ENCODE results near the gene CNTN5. TPM values are rescaled to one million over a fixed set of nuclear protein-coding genes. Genes with fewer than 3 reads are reported as not detected.

CNTN5 gene
- total RNA-seq, 1 experiment from 2014 or later: not detected

DNA sequence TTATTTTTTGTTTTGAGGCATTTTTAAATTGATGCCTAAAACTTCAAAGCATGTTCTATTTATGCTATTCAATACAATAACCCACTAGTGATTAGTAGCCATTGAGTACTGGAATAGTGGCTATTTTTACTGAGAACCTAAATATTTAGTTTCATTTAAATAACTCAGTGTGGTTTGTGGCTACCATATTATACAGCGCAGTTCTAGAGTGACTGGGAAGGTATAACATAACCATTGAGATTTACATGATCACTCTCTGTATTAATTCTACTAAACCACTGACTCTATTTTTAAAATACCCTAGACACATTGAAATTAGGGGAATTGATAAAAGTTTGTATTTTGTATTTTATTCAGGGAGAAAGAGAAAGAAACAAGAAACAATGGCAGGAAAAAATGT is 441.2 kb downstream of the CNTN5 start:
- no peaks in the 10 kb centered on the region for H3K4me1 ChIP-seq (ENCODE audit: low read length)
- no peak overlapping the region for H3K4me2 ChIP-seq (ENCODE audit: low read depth, low read length, poor library complexity, severe bottlenecking)
- H3K27me3 ChIP-seq (ENCODE audit: low read length): no peaks in the 10 kb centered on the region
- H3K9me2 ChIP-seq (replicated peaks; ENCODE audit: insufficient read depth, low read length): no peaks in the 10 kb centered on the region
- no peak for DNase-seq
- no peak overlapping the region for H2AFZ ChIP-seq (ENCODE audit: low read length)
- no peaks in the 10 kb centered on the region for H4K20me1 ChIP-seq (ENCODE audit: insufficient read depth, low read depth, low read length)
- H3K79me2 ChIP-seq (ENCODE audit: low read length): no peaks in the 10 kb centered on the region
- H3K27ac ChIP-seq (ENCODE audit: low read length): no peak overlapping the region
- H3K9me3 ChIP-seq (ENCODE audit: low read length): peaks cover 61% of the 10 kb centered on the region
- H3K9ac ChIP-seq (ENCODE audit: low read length): no peak overlapping the region
- H3K36me3 ChIP-seq (ENCODE audit: insufficient read depth, low read length): no peaks in the 10 kb centered on the region
- no peak overlapping the region for H3K4me3 ChIP-seq (ENCODE audit: low read length)

DNA sequence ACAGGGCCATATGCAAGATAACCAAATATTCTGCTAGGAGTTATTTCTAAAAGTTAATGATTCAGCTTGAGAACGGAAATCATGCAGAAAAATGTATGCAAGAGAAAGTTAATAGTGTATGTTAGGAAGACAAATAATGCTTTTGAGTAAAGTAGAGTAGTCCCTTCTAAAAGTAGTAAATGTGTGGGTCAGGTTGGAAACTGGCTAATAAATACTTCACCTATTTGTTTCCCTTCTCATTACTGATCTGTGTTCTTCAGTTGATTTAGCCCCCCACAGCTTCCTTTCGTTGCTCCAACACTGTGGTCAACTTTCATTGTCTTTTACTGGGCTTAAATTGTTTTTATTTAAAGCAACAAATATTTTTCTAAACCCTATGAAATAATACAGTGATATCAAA is 444.2 kb downstream of the CNTN5 start:
- Histone ChIP-seq H3K4me2 (ENCODE audit: low read depth, low read length, poor library complexity, severe bottlenecking) (no peak overlapping the region), H2AFZ (ENCODE audit: low read length) (no peak overlapping the region), H3K4me3 (ENCODE audit: low read length) (no peak overlapping the region), H3K27ac (ENCODE audit: low read length) (no peak overlapping the region), H3K79me2 (ENCODE audit: low read length) (no peaks in the 10 kb centered on the region), H4K20me1 (ENCODE audit: insufficient read depth, low read depth, low read length) (no peaks in the 10 kb centered on the region), H3K9ac (ENCODE audit: low read length) (no peak overlapping the region), H3K27me3 (ENCODE audit: low read length) (no peaks in the 10 kb centered on the region), H3K36me3 (ENCODE audit: insufficient read depth, low read length) (no peaks in the 10 kb centered on the region), H3K4me1 (ENCODE audit: low read length) (no peaks in the 10 kb centered on the region), H3K9me2 (replicated peaks; ENCODE audit: insufficient read depth, low read length) (no peaks in the 10 kb centered on the region), H3K9me3 (ENCODE audit: low read length) (peaks cover 55% of the 10 kb centered on the region)
- no peak for DNase-seq

DNA sequence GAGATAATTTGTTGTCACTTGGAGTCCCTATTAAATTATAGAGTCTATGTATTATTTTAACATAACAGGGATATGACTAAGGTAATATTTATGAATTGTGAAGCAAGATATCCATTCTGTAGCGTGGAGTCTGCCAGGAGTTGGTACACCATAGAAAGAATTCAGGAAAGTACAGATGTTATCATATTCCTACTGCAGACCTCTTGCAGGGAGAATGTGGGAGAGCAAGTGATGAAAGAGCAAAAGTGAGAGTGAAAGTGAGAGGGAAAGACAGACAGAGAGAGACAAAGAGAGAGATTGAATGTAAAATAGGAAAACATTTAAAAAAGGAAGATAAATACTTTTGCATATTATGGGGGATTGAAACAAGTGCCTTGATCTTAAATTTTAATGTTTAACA is 468.8 kb downstream of the CNTN5 start:
- Histone ChIP-seq H3K4me2 (ENCODE audit: low read depth, low read length, poor library complexity, severe bottlenecking) (no peak overlapping the region), H3K4me3 (ENCODE audit: low read length) (no peak overlapping the region), H3K27ac (ENCODE audit: low read length) (no peak overlapping the region), H3K9me3 (ENCODE audit: low read length) (peaks cover 65% of the 10 kb centered on the region), H2AFZ (ENCODE audit: low read length) (no peak overlapping the region), H3K4me1 (ENCODE audit: low read length) (no peaks in the 10 kb centered on the region), H3K27me3 (ENCODE audit: low read length) (no peaks in the 10 kb centered on the region), H4K20me1 (ENCODE audit: insufficient read depth, low read depth, low read length) (no peaks in the 10 kb centered on the region), H3K9ac (ENCODE audit: low read length) (no peak overlapping the region), H3K79me2 (ENCODE audit: low read length) (no peaks in the 10 kb centered on the region), H3K36me3 (ENCODE audit: insufficient read depth, low read length) (no peaks in the 10 kb centered on the region), H3K9me2 (replicated peaks; ENCODE audit: insufficient read depth, low read length) (no peaks in the 10 kb centered on the region)
- DNase-seq: no peak

DNA sequence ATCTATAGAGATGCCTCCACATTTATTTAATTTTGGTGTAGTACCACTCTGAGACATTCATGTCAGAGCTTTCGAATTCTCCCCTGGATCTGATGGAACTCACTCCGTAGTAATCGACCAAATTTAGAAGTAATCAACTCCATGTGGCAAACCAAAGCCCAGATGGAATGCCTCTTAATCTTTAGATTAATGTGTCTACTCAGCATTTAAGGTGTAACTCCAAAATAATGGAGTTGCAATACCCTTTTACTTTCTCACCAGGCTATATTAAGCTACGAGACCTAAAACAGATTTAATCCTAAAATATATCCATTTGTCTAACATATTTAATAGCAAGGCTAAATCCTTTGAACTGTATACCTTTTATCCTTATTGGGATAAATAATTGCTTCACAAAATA is 473.3 kb downstream of the CNTN5 start:
- Histone ChIP-seq H3K27me3 (ENCODE audit: low read length) (no peaks in the 10 kb centered on the region), H3K9me3 (ENCODE audit: low read length) (peaks cover 68% of the 10 kb centered on the region), H3K4me1 (ENCODE audit: low read length) (no peaks in the 10 kb centered on the region), H3K9ac (ENCODE audit: low read length) (no peak overlapping the region), H3K9me2 (replicated peaks; ENCODE audit: insufficient read depth, low read length) (no peaks in the 10 kb centered on the region), H3K36me3 (ENCODE audit: insufficient read depth, low read length) (no peaks in the 10 kb centered on the region), H3K4me3 (ENCODE audit: low read length) (no peak overlapping the region), H2AFZ (ENCODE audit: low read length) (no peak overlapping the region), H3K27ac (ENCODE audit: low read length) (no peak overlapping the region), H3K79me2 (ENCODE audit: low read length) (no peaks in the 10 kb centered on the region), H3K4me2 (ENCODE audit: low read depth, low read length, poor library complexity, severe bottlenecking) (no peak overlapping the region), H4K20me1 (ENCODE audit: insufficient read depth, low read depth, low read length) (no peaks in the 10 kb centered on the region)
- DNase-seq: no peak

DNA sequence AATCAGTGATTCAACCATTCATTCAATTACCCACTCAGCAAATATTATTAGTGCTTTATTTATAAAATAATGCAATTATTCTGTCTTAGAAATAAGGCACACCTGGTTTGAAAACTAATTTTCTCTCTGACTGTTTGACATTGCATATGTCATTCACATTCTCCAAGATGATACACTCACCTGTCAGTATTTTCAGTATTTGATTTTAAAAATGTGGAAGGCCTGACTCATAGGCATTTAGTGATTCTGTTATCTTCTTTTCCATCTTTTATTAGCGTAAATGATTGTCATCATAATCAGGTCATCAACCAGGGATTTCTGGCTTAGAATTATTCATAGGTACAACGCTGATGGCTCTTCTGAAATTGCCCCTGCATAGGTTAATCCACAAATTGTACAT is 480.9 kb downstream of the CNTN5 start:
- H3K9me3 ChIP-seq (ENCODE audit: low read length): peaks cover 84% of the 10 kb centered on the region

DNA sequence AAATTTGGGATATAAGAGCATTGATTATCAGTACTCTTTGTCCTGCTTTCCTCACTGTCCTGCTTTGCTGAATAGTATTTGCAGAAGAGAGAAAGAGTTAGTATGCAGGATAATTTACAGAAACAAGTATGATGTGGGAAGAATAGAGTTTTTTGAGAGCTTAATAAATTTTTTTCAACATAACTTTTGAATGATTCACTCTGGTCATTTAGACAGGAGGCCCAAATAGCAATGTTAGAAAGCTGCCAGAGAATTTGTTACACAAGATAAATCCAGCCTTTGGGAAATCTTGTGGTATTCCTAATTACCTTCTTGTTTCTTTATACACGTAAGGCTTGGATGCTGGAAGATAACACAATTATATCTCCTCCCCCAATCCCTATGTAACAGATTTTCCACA is 484.6 kb downstream of the CNTN5 start:
- no peaks in the 10 kb centered on the region for H3K9me2 ChIP-seq (replicated peaks; ENCODE audit: insufficient read depth, low read length)
- H3K9me3 ChIP-seq (ENCODE audit: low read length): peaks cover 65% of the 10 kb centered on the region
- H3K79me2 ChIP-seq (ENCODE audit: low read length): no peaks in the 10 kb centered on the region
- H3K4me3 ChIP-seq (ENCODE audit: low read length): no peak overlapping the region
- no peak overlapping the region for H3K9ac ChIP-seq (ENCODE audit: low read length)
- H2AFZ ChIP-seq (ENCODE audit: low read length): no peak overlapping the region
- H4K20me1 ChIP-seq (ENCODE audit: insufficient read depth, low read depth, low read length): no peaks in the 10 kb centered on the region
- H3K36me3 ChIP-seq (ENCODE audit: insufficient read depth, low read length): no peaks in the 10 kb centered on the region
- no peak for DNase-seq
- H3K27me3 ChIP-seq (ENCODE audit: low read length): no peaks in the 10 kb centered on the region
- H3K4me2 ChIP-seq (ENCODE audit: low read depth, low read length, poor library complexity, severe bottlenecking): no peak overlapping the region
- no peaks in the 10 kb centered on the region for H3K4me1 ChIP-seq (ENCODE audit: low read length)
- no peak overlapping the region for H3K27ac ChIP-seq (ENCODE audit: low read length)

More for the DNA sequence above, 480.9 kb downstream of the CNTN5 start:
- H3K9me2 ChIP-seq (replicated peaks; ENCODE audit: insufficient read depth, low read length): no peaks in the 10 kb centered on the region
- H2AFZ ChIP-seq (ENCODE audit: low read length): no peak overlapping the region
- no peak overlapping the region for H3K4me2 ChIP-seq (ENCODE audit: low read depth, low read length, poor library complexity, severe bottlenecking)
- no peak overlapping the region for H3K27ac ChIP-seq (ENCODE audit: low read length)
- H3K27me3 ChIP-seq (ENCODE audit: low read length): no peaks in the 10 kb centered on the region
- H3K4me3 ChIP-seq (ENCODE audit: low read length): no peak overlapping the region
- no peak overlapping the region for H3K9ac ChIP-seq (ENCODE audit: low read length)
- no peaks in the 10 kb centered on the region for H3K79me2 ChIP-seq (ENCODE audit: low read length)
- H3K36me3 ChIP-seq (ENCODE audit: insufficient read depth, low read length): no peaks in the 10 kb centered on the region
- no peaks in the 10 kb centered on the region for H3K4me1 ChIP-seq (ENCODE audit: low read length)
- no peaks in the 10 kb centered on the region for H4K20me1 ChIP-seq (ENCODE audit: insufficient read depth, low read depth, low read length)
- no peak for DNase-seq

DNA sequence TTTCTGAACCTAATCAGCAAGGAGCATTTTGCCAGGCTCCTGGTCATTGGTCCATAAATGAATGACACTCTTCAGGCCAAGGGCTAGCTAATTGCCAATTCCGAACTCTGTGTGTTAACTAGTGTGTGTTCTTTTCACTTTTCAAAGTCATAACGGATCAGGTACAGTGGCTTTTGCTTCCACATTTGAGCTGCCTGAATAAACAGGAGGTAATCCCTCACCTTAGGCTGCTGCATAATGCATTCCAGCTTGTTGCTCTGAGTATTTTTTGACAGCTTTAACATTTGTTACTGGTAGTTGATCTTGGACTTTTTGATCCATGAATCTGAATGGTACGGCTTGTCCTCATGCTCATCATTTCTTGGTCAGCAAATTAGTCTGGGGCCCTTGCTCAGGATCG is 485.1 kb downstream of the CNTN5 start:
- Histone ChIP-seq H3K36me3 (ENCODE audit: insufficient read depth, low read length) (no peaks in the 10 kb centered on the region), H3K79me2 (ENCODE audit: low read length) (no peaks in the 10 kb centered on the region), H2AFZ (ENCODE audit: low read length) (no peak overlapping the region), H3K9me2 (replicated peaks; ENCODE audit: insufficient read depth, low read length) (no peaks in the 10 kb centered on the region), H3K4me1 (ENCODE audit: low read length) (no peaks in the 10 kb centered on the region), H3K27ac (ENCODE audit: low read length) (no peak overlapping the region), H3K9ac (ENCODE audit: low read length) (no peak overlapping the region), H3K4me2 (ENCODE audit: low read depth, low read length, poor library complexity, severe bottlenecking) (no peak overlapping the region), H3K27me3 (ENCODE audit: low read length) (no peaks in the 10 kb centered on the region), H3K9me3 (ENCODE audit: low read length) (peaks cover 66% of the 10 kb centered on the region), H4K20me1 (ENCODE audit: insufficient read depth, low read depth, low read length) (no peaks in the 10 kb centered on the region), H3K4me3 (ENCODE audit: low read length) (no peak overlapping the region)
- DNase-seq: no peak

DNA sequence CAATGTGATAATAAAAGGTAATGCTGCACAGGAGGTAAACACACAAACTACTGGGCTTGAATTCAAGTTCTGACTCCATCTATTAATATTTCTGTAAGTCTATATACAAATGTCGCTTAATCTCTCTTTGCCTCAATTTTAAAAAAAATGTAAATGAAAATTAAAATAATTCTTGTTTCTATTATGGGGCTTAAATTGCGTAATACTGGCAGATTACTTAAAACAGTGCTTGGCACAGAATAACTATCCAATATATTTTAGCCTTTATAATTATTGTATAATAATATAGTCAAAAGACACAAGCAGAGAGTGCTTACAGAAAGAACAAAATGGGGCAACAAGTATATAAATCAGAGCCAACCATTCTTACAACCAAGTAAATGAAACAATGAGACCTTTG is 489.1 kb downstream of the CNTN5 start:
- Histone ChIP-seq H3K4me3 (ENCODE audit: low read length) (no peak overlapping the region), H3K9ac (ENCODE audit: low read length) (no peak overlapping the region), H3K79me2 (ENCODE audit: low read length) (no peaks in the 10 kb centered on the region), H3K9me3 (ENCODE audit: low read length) (peaks cover 59% of the 10 kb centered on the region), H3K4me1 (ENCODE audit: low read length) (no peaks in the 10 kb centered on the region), H3K27me3 (ENCODE audit: low read length) (no peaks in the 10 kb centered on the region), H3K27ac (ENCODE audit: low read length) (no peak overlapping the region), H3K9me2 (replicated peaks; ENCODE audit: insufficient read depth, low read length) (no peaks in the 10 kb centered on the region), H2AFZ (ENCODE audit: low read length) (no peak overlapping the region), H4K20me1 (ENCODE audit: insufficient read depth, low read depth, low read length) (no peaks in the 10 kb centered on the region), H3K36me3 (ENCODE audit: insufficient read depth, low read length) (no peaks in the 10 kb centered on the region), H3K4me2 (ENCODE audit: low read depth, low read length, poor library complexity, severe bottlenecking) (no peak overlapping the region)
- no peak for DNase-seq

DNA sequence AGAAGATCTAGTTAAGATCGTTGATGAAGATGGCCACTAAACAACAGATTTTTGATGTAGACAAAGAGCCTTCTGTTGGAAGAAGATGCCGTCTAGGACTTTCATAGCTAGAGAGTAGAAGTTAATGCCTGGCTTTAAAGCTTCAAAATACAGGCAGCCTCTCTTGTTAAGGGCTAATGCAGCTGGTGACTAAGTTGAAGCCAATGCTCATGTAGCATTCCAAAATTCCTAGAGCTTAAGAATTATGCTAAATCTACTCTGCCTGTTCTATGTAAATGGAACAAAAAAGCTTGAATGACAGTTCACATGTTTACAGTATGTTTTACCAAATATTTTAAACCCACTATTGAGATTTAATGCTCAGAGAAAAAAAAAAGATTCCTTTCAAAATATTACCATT is 492.6 kb downstream of the CNTN5 start:
- Histone ChIP-seq H3K27ac (ENCODE audit: low read length) (no peak overlapping the region), H3K79me2 (ENCODE audit: low read length) (no peaks in the 10 kb centered on the region), H3K4me2 (ENCODE audit: low read depth, low read length, poor library complexity, severe bottlenecking) (no peak overlapping the region), H3K9ac (ENCODE audit: low read length) (no peak overlapping the region), H3K27me3 (ENCODE audit: low read length) (no peaks in the 10 kb centered on the region), H3K4me3 (ENCODE audit: low read length) (no peak overlapping the region; the same call in 1 of the 2 replicates), H2AFZ (ENCODE audit: low read length) (no peak overlapping the region), H4K20me1 (ENCODE audit: insufficient read depth, low read depth, low read length) (no peaks in the 10 kb centered on the region), H3K36me3 (ENCODE audit: insufficient read depth, low read length) (no peaks in the 10 kb centered on the region), H3K9me3 (ENCODE audit: low read length) (peaks cover 59% of the 10 kb centered on the region), H3K9me2 (replicated peaks; ENCODE audit: insufficient read depth, low read length) (no peaks in the 10 kb centered on the region), H3K4me1 (ENCODE audit: low read length) (no peaks in the 10 kb centered on the region)
- no peak for DNase-seq
